Pancreas (tissue), 10 donors: Measurements from ENCODE around the gene TMEM233. TPM values are rescaled to one million over a fixed set of nuclear protein-coding genes. Genes with fewer than 3 reads are reported as not detected.

Experiments used
- ATAC-seq, 4 donors: fragments of 200-7000 bp; cut with Tn5 transposase; one replicate each; pipeline versions ENCODE4 v1.8.0 to v1.9.1; 2020; ENCODE audit warnings: mild to moderate bottlenecking in 4 of 4, moderate library complexity in 4 of 4
- DNase-seq, 6 donors: peaks; one replicate each; pipeline ENCODE4 v3.0.0-alpha.2; 2020
- FAIRE-seq: peaks from 2 replicates; lab custom pipeline; 2012; peaks lifted over from hg19 to GRCh38; lab: Jason Lieb, UNC
- H3K27ac ChIP-seq, 4 donors: fragments of 200-600 bp; sonication (generic); 1 replicate in 3 of 4; 2 replicates in 1 of 4; pipeline versions ENCODE4 v1.5.0 to v1.8.0; 2020
- H3K27me3 ChIP-seq, 4 donors: fragments of 200-600 bp; one replicate each; pipeline ENCODE4 v1.8.0; 2021
- H3K36me3 ChIP-seq, 3 donors: fragments of 200-600 bp; sonication (generic) in 1 of 3; one replicate each; pipeline versions ENCODE4 v1.5.0 to v1.8.0; 2020 to 2021
- H3K4me1 ChIP-seq, 3 donors: fragments of 200-600 bp; one replicate each; pipeline ENCODE4 v1.8.0; 2021
- H3K4me3 ChIP-seq, 4 donors: fragments of 200-600 bp; sonication (generic) in 2 of 4; one replicate each; pipeline versions ENCODE4 v1.5.0 to v1.8.0; 2020 to 2021
- H3K9me3 ChIP-seq, 4 donors: fragments of 200-600 bp; one replicate each; pipeline ENCODE4 v1.8.0; 2021
- CTCF ChIP-seq, 4 donors: fragments of 200-600 bp; sonication (generic) in 3 of 4; IDR thresholded peaks; one replicate each; pipeline versions ENCODE4 v1.5.0 to v1.8.0; 2021; ENCODE audit warnings: antibody characterized with exemption in 4 of 4
- WGBS, 2 donors: extraction: QIAGEN DNeasy Blood & Tissue Kit; methylation state at CpG; one replicate each; pipeline ENCODE4 v1.1.7; 2013; 5-methylcytosine and 5-hydroxymethylcytosine counted together
- intact Hi-C, 3 donors: fragments of 100-400 bp; cut with DNase I; formaldehyde crosslinking; loops; one replicate each; pipeline versions ENCODE4 v1.11.1 to v1.14.2; 2022
- polyA plus RNA-seq, 2 donors: library from polyadenylated mRNA; stranded (reverse); fragments of 200-250 nt; gene quantifications; one replicate each; pipeline ENCODE4 v1.2.3, GENCODE V29; 2013
- total RNA-seq, 6 donors: library from RNA; stranded (reverse); fragmentation: NEBNext Ultra II Directional in 4 of 6; extraction: Animal tissue kit (Norgen Biotek cat#: 25700) in 4 of 6; gene quantifications; one replicate each; pipeline versions ENCODE4 v1.2.1 to v1.2.4, GENCODE V29; 2021 to 2023
- donor health status: healthy with polysubstance abuse.
- donor health status: DM: no; HTN: no; CAD: no; lungs with moderate emphysema.
- donor health status: DM: no; HTN: no; CAD: no.
- donor health status: control.
- donor health status: control.
- donor health status: Bipolar disorder and iron deficiency.
- donor health status: DM: yes; HTN: yes; CAD: no.
- donor health status: DM: no; HTN: no; CAD: no.
- donor health status: DM: no; HTN: no; CAD: no.
- donor health status: DM: yes; HTN: yes; CAD: no.

The TMEM233 gene
- total and polyA plus RNA-seq, 8 donors = 0.05 to 0.52 (median 0.07) TPM; not detected in 2

- intact Hi-C loops = no loop called here
- TF ChIP-seq CTCF (IDR thresholded peaks at IDR 0.05) = no peak
- Histone ChIP-seq H3K9me3 (no peaks in the 10 kb centered on the region), H3K27me3 (no peaks in the 10 kb centered on the region), H3K36me3 (no peaks in the 10 kb centered on the region), H3K4me1 (no peaks in the 10 kb centered on the region), H3K4me3 (no peak overlapping the region), H3K27ac (no peak overlapping the region)
- DNase-seq (no peak), ATAC-seq (no peak), FAIRE-seq (no peak)
- 50 to 55% methylated on average over 8 of the region's 8 CpGs for WGBS, 2 donors
Observed at GRCh38 chr12:119576118-119576810, 17.3 kb upstream of the TMEM233 start.

- Histone ChIP-seq H3K27me3 (no peaks in the 10 kb centered on the region), H3K4me1 (no peaks in the 10 kb centered on the region), H3K27ac (no peak overlapping the region), H3K4me3 (no peak overlapping the region), H3K9me3 (no peaks in the 10 kb centered on the region), H3K36me3 (no peaks in the 10 kb centered on the region)
- no peak for DNase-seq
- no peak for TF ChIP-seq CTCF (IDR thresholded peaks at IDR 0.05)
- ATAC-seq = no peak
- intact Hi-C loops = no loop called here
- FAIRE-seq = no peak
- 29 to 34% methylated on average over 1 of the region's 1 CpG for WGBS, 2 donors
Observed at GRCh38 chr12:119576915-119577314, 16.7 kb upstream of the TMEM233 start.

GRCh38 chr12:119578112-119578511 is 15.5 kb upstream of the TMEM233 start:
- no peak overlapping the region for H3K4me3 ChIP-seq
- WGBS, 2 donors = 72 to 82% methylated on average over 2 of the region's 2 CpGs
- DNase-seq (no peak), ATAC-seq (no peak), FAIRE-seq (no peak)
- H3K27ac ChIP-seq = no peak overlapping the region
- no peaks in the 10 kb centered on the region for H3K9me3 ChIP-seq
- no peaks in the 10 kb centered on the region for H3K36me3 ChIP-seq
- TF ChIP-seq CTCF (IDR thresholded peaks at IDR 0.05) = no peak
- intact Hi-C loops = no loop called here
- H3K4me1 ChIP-seq = no peaks in the 10 kb centered on the region
- no peaks in the 10 kb centered on the region for H3K27me3 ChIP-seq

- H3K4me1 ChIP-seq = no peaks in the 10 kb centered on the region
- FAIRE-seq (no peak), DNase-seq (no peak), ATAC-seq (peak in 1 of 4 donors; percentile 30)
- H3K4me3 ChIP-seq = no peak overlapping the region
- peaks cover 0 to 10% (median 0%) of the 10 kb centered on the region in 4 donors for H3K27me3 ChIP-seq
- TF ChIP-seq CTCF (IDR thresholded peaks at IDR 0.05) = no peak
- no peaks in the 10 kb centered on the region for H3K36me3 ChIP-seq
- no peaks in the 10 kb centered on the region for H3K9me3 ChIP-seq
- intact Hi-C loops = no loop called here
- 42 to 52% methylated on average over 1 of the region's 1 CpG for WGBS, 2 donors
- no peak overlapping the region for H3K27ac ChIP-seq
Observed at GRCh38 chr12:119589097-119589496, 4.5 kb upstream of the TMEM233 start.

GRCh38 chr12:119589634-119590033 is 3.9 kb upstream of the TMEM233 start:
- 60 to 74% methylated on average over 4 of the region's 4 CpGs for WGBS, 2 donors
- intact Hi-C loops = no loop called here
- no peaks in the 10 kb centered on the region for H3K36me3 ChIP-seq
- no peak for ATAC-seq
- no peak for TF ChIP-seq CTCF (IDR thresholded peaks at IDR 0.05)
- H3K4me3 ChIP-seq = no peak overlapping the region
- peaks cover 0 to 10% (median 1%) of the 10 kb centered on the region in 4 donors for H3K27me3 ChIP-seq
- no peak for DNase-seq
- H3K4me1 ChIP-seq = no peaks in the 10 kb centered on the region
- no peak overlapping the region for H3K27ac ChIP-seq
- FAIRE-seq = no peak
- no peaks in the 10 kb centered on the region for H3K9me3 ChIP-seq
